LNCaP clone FGC (cell line): ENCODE results near the gene NSMF.

Experiments
- DNase-seq: peaks from one replicate; pipeline ENCODE4 v3.0.0-alpha.2; 2011; ENCODE audit warnings: low read depth
- H3K4me3 ChIP-seq: 2 replicates; pipeline ENCODE4 v1.5.1; 2011; ENCODE audit warnings: mild to moderate bottlenecking, low read depth, low read length, control low read depth
- CTCF ChIP-seq: IDR thresholded peaks from 2 replicates; pipeline ENCODE4 v1.5.1; 2012; ENCODE audit warnings: mild to moderate bottlenecking; ENCODE audit not compliant: control insufficient read depth, insufficient read depth; ENCODE audit errors: extremely low read depth

Gene NSMF

GRCh38 chr9:137439158-137439714 is 19.9 kb downstream of the NSMF start:
- no peak for DNase-seq
- no peak overlapping the region for H3K4me3 ChIP-seq
- no peak for TF ChIP-seq CTCF

- no peak for TF ChIP-seq CTCF
- no peak for DNase-seq
- H3K4me3 ChIP-seq = no peak overlapping the region
Observed at GRCh38 chr9:137438591-137439157, 20.5 kb downstream of the NSMF start.

GRCh38 chr9:137437691-137438590 is 21.2 kb downstream of the NSMF start:
- TF ChIP-seq CTCF = no peak
- DNase-seq = no peak
- no peak overlapping the region for H3K4me3 ChIP-seq

GRCh38 chr9:137436761-137437600 is 22.2 kb downstream of the NSMF start:
- no peak for TF ChIP-seq CTCF
- no peak overlapping the region for H3K4me3 ChIP-seq
- DNase-seq = no peak

GRCh38 chr9:137435980-137436760 is 23.0 kb downstream of the NSMF start:
- TF ChIP-seq CTCF = no peak
- no peak for DNase-seq
- H3K4me3 ChIP-seq = no peak overlapping the region

GRCh38 chr9:137435381-137435891 is 23.7 kb downstream of the NSMF start:
- TF ChIP-seq CTCF = no peak
- no peak overlapping the region for H3K4me3 ChIP-seq
- no peak for DNase-seq
